HEK293T (cell line): ENCODE measurements around the gene HAUS2.

Experiments
- ARNT ChIP-seq: fragments of 450-650 bp; IDR thresholded peaks from 2 replicates; pipeline ENCODE4 v1.6.1; 2017; ENCODE audit warnings: mild to moderate bottlenecking
- BHLHE40 ChIP-seq: fragments of 450-650 bp; IDR thresholded peaks from 2 replicates; pipeline ENCODE4 v1.6.1; 2016; ENCODE audit warnings: mild to moderate bottlenecking, moderate library complexity, borderline replicate concordance
- ELF4 ChIP-seq: fragments of 450-650 bp; IDR thresholded peaks from 2 replicates; pipeline ENCODE4 v1.6.1; 2017; ENCODE audit warnings: antibody characterized with exemption
- FOXA1 ChIP-seq: fragments of 450-650 bp; IDR thresholded peaks from 2 replicates; pipeline ENCODE4 v1.6.1; 2016; ENCODE audit warnings: mild to moderate bottlenecking
- FOXK2 ChIP-seq: fragments of 450-650 bp; IDR thresholded peaks from 2 replicates; pipeline ENCODE4 v1.6.1; 2016; ENCODE audit warnings: mild to moderate bottlenecking
- FOXM1 ChIP-seq: fragments of 450-650 bp; IDR thresholded peaks from 2 replicates; pipeline ENCODE4 v1.6.1; 2017; ENCODE audit warnings: mild to moderate bottlenecking, borderline replicate concordance
- HDGF ChIP-seq: fragments of 450-650 bp; IDR thresholded peaks from 2 replicates; pipeline ENCODE4 v1.6.1; 2017; ENCODE audit warnings: antibody characterized with exemption, borderline replicate concordance
- L3MBTL2 ChIP-seq: fragments of 450-650 bp; conservative IDR thresholded peaks from 2 replicates; pipeline ENCODE4 v1.6.1; 2016; ENCODE audit warnings: mild to moderate bottlenecking
- PKNOX1 ChIP-seq: fragments of 450-650 bp; IDR thresholded peaks from 2 replicates; pipeline ENCODE4 v1.6.1; 2016
- SP1 ChIP-seq: fragments of 450-650 bp; IDR thresholded peaks from 2 replicates; pipeline ENCODE4 v1.6.1; 2017
- SUZ12 ChIP-seq: fragments of 450-650 bp; IDR thresholded peaks from 2 replicates; pipeline ENCODE4 v1.6.1; 2016; ENCODE audit warnings: mild to moderate bottlenecking

GRCh38 chr15:42502477-42502876, 46.2 kb upstream of the HAUS2 start:
- no peak for TF ChIP-seq SP1
- TF ChIP-seq ARNT: no peak
- no peak for TF ChIP-seq ELF4
- no peak for TF ChIP-seq BHLHE40
- TF ChIP-seq FOXK2: no peak
- TF ChIP-seq SUZ12: no peak
- no peak for TF ChIP-seq L3MBTL2
- TF ChIP-seq PKNOX1: no peak
- no peak for TF ChIP-seq FOXM1
- no peak for TF ChIP-seq HDGF
- TF ChIP-seq FOXA1: no peak
